ENCODE data around the gene LCN12.

DNA sequence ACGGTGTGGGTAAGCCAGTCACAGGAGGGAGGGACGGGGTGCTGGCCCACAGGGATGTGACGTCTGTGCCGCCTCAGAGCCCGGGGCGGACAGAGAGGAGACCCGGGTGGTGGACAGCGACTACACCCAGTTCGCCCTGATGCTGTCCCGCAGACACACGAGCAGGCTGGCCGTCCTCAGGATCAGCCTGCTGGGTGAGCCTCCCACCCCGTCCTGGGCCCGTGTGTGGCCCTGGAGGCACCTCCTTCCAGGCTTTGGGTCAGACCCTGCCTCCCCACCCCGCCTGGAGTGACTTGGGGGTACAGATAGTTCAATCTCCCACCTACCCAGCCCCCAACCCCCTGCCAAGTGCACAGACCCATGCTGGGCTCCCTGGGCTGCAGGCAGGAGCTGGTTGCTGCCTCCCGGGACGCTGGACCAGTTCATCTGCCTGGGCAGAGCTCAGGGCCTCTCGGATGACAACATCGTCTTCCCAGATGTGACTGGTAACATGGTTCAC is 1.7 kb downstream of the LCN12 start:
- TF ChIP-seq CTCF (IDR thresholded peaks at IDR 0.05) (no peak), POLR2AphosphoS5 (IDR thresholded peaks at IDR 0.05; ENCODE audit: low read depth, low read length) (no peak), SIN3A (IDR thresholded peaks at IDR 0.05; ENCODE audit: borderline replicate concordance, insufficient read depth, low read depth, low read length) (no peak), REST (IDR thresholded peaks at IDR 0.05; ENCODE audit: insufficient read depth in 1 of 2, low read depth in 2 of 2, low read length in 1 of 2) (no peak)

Measured in Panc1 (cell line).